ENCODE data around the gene FOXI1. TPM values are rescaled to one million over a fixed set of nuclear protein-coding genes. Genes with fewer than 3 reads are reported as not detected.

FOXI1 gene
- polyA plus RNA-seq, 3 donors, result not detected

- Mint-ChIP-seq H3K4me1 (no peaks in the 10 kb centered on the region), H3K27ac (peak overlapping the region in 2 of 7 donors; percentile 20 to 60), H3K36me3 (peaks cover 85 to 89% of the 10 kb centered on the region in 2 donors)
These were observed 36.2 kb upstream of the FOXI1 start for GRCh38 chr5:170069512-170069911.

GRCh38 chr5:170070556-170071412, 34.9 kb upstream of the FOXI1 start:
- Histone ChIP-seq H3K4me1 (ENCODE audit: control insufficient read depth in 1 of 2, insufficient read depth in 2 of 2, low read length in 2 of 2) (no peaks in the 10 kb centered on the region), H3K9me3 (replicated peaks in 1 of 2; ENCODE audit: control insufficient read depth in 1 of 2, insufficient read depth in 1 of 2, low read length in 2 of 2) (no peaks in the 10 kb centered on the region), H3K4me2 (replicated peaks; ENCODE audit: extremely low read depth, low read length, poor library complexity, severe bottlenecking) (no peak overlapping the region), H3K79me2 (ENCODE audit: insufficient read depth, low read length) (no peaks in the 10 kb centered on the region), H2AFZ (ENCODE audit: insufficient read depth, low read depth, low read length, poor library complexity, severe bottlenecking) (no peak overlapping the region), H3K27ac (ENCODE audit: low read depth in 1 of 2, low read length in 2 of 2) (no peak overlapping the region), H4K20me1 (ENCODE audit: insufficient read depth, low read length) (peaks cover 59% of the 10 kb centered on the region), H3K36me3 (replicated peaks in 1 of 2; ENCODE audit: control insufficient read depth in 1 of 2, insufficient read depth in 2 of 2, low read length in 2 of 2) (peaks cover 91 to 98% of the 10 kb centered on the region in 2 donors), H3K27me3 (ENCODE audit: control insufficient read depth in 2 of 2, insufficient read depth in 2 of 2, low read length in 2 of 2) (no peaks in the 10 kb centered on the region), H3K9ac (ENCODE audit: insufficient read depth, low read length, poor library complexity, severe bottlenecking) (no peak overlapping the region), H3K4me3 (replicated peaks in 1 of 3; ENCODE audit: low read depth in 2 of 3, low read length in 3 of 3) (no peak overlapping the region)
- no peak overlapping the region for H3K4me3 Mint-ChIP-seq
- peaks cover 0 to 8% (median 2%) of the 10 kb centered on the region in 7 donors for H3K9me3 Mint-ChIP-seq
- DNase-seq, result no peak
- H3K4me1 Mint-ChIP-seq, result no peaks in the 10 kb centered on the region
- intact Hi-C loops (cut with micrococcal nuclease), result no loop called here
- peaks cover 90 to 91% of the 10 kb centered on the region in 2 donors for H3K36me3 Mint-ChIP-seq
- WGBS (ENCODE audit: insufficient coverage), result 97% methylated on average over 10 of the region's 14 CpGs
- no peak overlapping the region for H3K27ac Mint-ChIP-seq
- peak; percentile 59 for TF ChIP-seq CTCF (IDR thresholded peaks at IDR 0.05)
- H3K27me3 Mint-ChIP-seq (ENCODE audit: low read depth in 3 of 3), result no peaks in the 10 kb centered on the region

More at GRCh38 chr5:170069512-170069911, 36.2 kb upstream of the FOXI1 start:
- Histone ChIP-seq H3K79me2 (ENCODE audit: insufficient read depth, low read length) (no peaks in the 10 kb centered on the region), H3K36me3 (replicated peaks in 1 of 2; ENCODE audit: control insufficient read depth in 1 of 2, insufficient read depth in 2 of 2, low read length in 2 of 2) (peaks cover 86 to 98% of the 10 kb centered on the region in 2 donors), H3K9me3 (replicated peaks in 1 of 2; ENCODE audit: control insufficient read depth in 1 of 2, insufficient read depth in 1 of 2, low read length in 2 of 2) (no peaks in the 10 kb centered on the region), H3K27ac (ENCODE audit: low read depth in 1 of 2, low read length in 2 of 2) (no peak overlapping the region), H3K4me2 (replicated peaks; ENCODE audit: extremely low read depth, low read length, poor library complexity, severe bottlenecking) (no peak overlapping the region), H2AFZ (ENCODE audit: insufficient read depth, low read depth, low read length, poor library complexity, severe bottlenecking) (no peak overlapping the region), H3K27me3 (ENCODE audit: control insufficient read depth in 2 of 2, insufficient read depth in 2 of 2, low read length in 2 of 2) (no peaks in the 10 kb centered on the region), H4K20me1 (ENCODE audit: insufficient read depth, low read length) (peaks cover 48% of the 10 kb centered on the region), H3K4me1 (ENCODE audit: control insufficient read depth in 1 of 2, insufficient read depth in 2 of 2, low read length in 2 of 2) (no peaks in the 10 kb centered on the region), H3K4me3 (replicated peaks in 1 of 3; ENCODE audit: low read depth in 2 of 3, low read length in 3 of 3) (no peak overlapping the region), H3K9ac (ENCODE audit: insufficient read depth, low read length, poor library complexity, severe bottlenecking) (no peak overlapping the region)
- Mint-ChIP-seq H3K27me3 (ENCODE audit: low read depth in 3 of 3) (no peaks in the 10 kb centered on the region), H3K4me3 (no peak overlapping the region), H3K9me3 (peaks cover 0 to 8% (median 2%) of the 10 kb centered on the region in 7 donors)
- DNase-seq, result no peak
- intact Hi-C loops (cut with micrococcal nuclease), result no loop called here
- TF ChIP-seq CTCF (IDR thresholded peaks at IDR 0.05), result no peak
- 100% methylated on average over 1 of the region's 5 CpGs for WGBS (ENCODE audit: insufficient coverage)
